ENCODE measurements around the gene CLCN4.

CLCN4 gene

GRCh38 chrX:10130354-10130753 lies 26.4 kb upstream of the CLCN4 start:
- no peak for DNase-seq (ENCODE audit: low spot score)

DNA sequence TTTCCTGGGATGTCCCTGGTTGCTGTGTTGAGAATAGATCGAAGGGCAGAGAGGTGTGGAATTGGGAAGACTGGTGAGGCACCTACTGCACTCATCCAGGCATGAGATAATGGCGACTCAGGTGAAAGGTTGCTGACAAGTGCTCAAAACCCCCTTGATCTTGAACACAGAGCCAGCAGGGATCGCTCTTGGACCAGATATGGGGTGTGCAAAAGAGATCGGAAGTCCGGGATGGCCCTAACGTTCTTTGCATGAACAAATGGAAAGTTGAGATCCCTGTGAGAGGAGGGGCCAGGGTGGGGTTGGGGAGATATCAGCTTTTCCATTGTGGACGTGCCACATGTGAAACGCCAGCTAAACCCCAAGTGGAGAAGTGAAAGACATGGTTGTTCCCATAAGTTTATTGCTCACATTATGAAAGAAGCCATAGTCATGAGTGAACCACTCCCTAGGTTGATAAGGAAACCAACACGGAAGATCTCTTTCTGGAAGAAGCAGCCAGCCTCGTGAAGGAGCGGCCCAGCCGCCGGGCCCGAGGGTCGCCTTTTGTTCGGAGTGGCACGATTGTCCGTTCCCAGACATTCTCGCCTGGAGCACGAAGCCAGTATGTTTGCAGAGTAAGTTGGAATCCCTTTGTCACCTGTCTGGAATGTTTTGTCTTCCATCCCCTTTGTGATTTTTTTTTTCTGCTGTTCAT lies 22.6 kb upstream of the CLCN4 start:
- DNase-seq (ENCODE audit: low spot score), result no peak

DNA sequence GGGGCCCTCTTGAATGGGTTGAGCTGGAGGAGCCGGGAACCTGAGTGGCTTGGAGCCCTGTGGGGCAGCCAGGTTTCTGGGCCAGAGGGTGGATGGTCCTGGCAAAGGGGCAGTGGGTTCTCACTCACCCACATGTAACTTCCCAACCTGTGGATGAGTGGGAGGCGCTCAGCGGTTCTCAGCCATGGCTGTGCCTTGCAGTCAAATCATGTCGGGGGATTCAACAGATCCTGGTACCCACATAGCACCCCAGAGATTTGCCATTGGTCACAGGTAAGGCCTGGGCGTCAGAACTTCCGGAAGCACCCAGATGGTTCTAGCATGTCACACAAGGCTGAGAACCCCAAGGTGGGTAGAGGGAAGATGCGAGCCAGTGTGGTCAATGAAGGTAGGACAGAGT lies 21.9 kb upstream of the CLCN4 start:
- DNase-seq (ENCODE audit: low spot score), result no peak

DNA sequence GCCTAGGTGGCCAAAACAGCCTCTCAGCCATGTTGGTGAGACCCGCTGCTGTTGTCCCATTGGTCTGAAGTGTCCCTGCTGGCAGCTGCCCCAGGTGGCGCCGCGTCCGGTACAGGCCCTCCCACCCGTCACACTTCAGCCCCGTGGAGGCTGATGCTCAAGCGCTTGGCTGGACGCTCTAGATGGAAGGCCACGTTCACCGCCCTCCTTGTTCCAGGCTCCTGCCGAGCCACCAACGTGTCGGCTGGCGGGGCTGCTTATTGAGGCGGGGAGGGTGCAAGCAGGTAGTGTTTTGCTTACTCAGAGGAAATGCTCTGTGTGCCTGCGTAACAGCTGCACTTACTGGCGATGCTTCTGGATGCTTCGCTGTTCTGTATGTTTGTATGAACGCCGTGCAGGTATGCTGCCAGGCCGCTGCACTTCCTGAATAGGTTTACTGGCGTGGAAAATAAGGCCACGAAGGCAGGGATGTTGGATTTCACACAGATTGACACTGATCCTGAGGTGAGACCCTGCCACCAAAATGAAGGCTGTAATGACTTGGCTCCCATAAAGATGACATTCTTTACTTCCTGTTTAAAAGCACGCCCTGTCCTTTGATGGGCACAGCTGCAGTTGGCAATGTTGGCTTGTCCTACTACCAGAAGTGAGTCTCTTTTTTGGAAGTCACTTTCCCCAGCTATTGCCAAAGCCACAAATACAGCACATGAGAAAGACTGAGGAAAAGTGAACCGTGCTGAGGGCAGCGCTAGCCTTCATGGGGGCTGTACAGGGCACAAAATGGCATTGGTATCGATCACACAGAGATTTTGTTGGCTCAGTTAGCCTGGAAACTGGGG lies 21.0 kb upstream of the CLCN4 start:
- DNase-seq (ENCODE audit: low spot score), result no peak

GRCh38 chrX:10138726-10139125 lies 18.0 kb upstream of the CLCN4 start:
- no peak for DNase-seq (ENCODE audit: low spot score)

DNA sequence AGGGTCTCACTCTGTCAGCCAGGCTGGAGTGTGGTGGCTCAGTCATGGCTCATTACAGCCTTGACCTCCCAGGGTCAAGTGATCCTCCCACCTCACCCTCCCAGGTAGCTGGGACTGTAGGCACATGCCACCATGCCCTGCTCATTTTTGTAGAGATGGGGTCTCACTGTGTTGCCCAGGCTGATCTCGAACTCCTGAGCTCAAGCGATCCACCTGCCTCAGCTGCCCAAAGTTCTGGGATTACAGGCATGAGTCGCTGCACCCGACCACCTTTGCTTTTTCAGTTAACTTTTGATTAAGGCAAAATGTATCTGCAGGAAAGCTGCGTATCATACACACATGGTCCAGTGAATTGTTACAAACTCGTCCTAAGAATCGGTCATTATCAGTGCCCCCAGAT lies 16.5 kb upstream of the CLCN4 start:
- DNase-seq (ENCODE audit: low spot score), result no peak

DNA sequence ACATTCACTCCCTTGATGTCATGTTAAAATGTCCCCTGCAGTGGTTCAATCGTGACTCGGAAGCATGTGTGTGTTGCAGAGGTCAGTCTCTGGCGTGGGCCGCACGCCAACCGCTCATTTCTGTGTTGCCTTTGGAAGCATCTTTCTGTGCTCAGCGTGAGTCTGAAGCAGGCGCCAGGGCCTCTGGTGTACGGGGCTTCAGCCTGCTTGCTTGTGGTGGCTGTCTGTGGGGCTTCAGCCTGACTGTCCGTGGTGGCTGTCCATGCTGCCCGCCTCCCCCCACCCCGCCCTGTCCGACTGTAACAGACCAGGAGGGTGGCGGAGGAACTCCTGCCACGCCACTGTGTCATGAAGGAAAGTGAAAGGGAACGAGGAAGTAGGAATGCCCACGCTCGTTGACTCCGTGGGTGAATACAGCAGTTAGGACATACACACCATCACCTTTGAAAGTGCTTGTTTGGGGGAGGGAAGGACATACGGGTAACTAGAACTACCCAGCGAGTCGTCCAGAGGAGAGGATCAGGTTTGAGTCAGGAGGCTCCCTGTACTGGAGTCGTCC lies 14.7 kb upstream of the CLCN4 start:
- DNase-seq (ENCODE audit: low spot score), result no peak

GRCh38 chrX:10143071-10143983 lies 13.4 kb upstream of the CLCN4 start:
- no peak for DNase-seq (ENCODE audit: low spot score)

GRCh38 chrX:10146346-10146745 lies 10.4 kb upstream of the CLCN4 start:
- DNase-seq (ENCODE audit: low spot score), result peak; percentile 56

- DNase-seq (ENCODE audit: low spot score), result no peak
These were observed 4.7 kb upstream of the CLCN4 start for GRCh38 chrX:10152086-10152485.

GRCh38 chrX:10155137-10155536 lies 1.6 kb upstream of the CLCN4 start:
- no peak for DNase-seq (ENCODE audit: low spot score)

- DNase-seq (ENCODE audit: low spot score), result no peak
These were observed 212 bp downstream of the CLCN4 start for GRCh38 chrX:10157032-10157341.

DNA sequence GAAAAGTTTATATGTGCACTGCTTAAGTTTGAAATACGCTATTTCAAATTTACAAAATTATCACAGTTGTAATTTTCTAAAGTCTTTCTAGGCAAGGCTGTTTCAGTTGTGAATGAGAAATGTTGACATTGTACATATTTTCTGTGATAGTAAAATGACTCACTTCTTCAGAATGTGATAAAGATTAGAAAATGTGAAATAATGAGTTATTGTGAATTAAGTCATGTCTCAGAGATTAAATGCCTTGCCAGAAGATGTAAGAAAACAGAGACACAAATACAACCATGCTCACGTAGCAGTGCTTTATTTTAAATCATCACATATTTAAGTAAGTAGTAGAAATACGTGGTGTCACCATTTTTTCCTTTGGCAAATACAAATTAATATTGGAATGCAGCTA lies 768 bp downstream of the CLCN4 start:
- DNase-seq (ENCODE audit: low spot score), result no peak

GRCh38 chrX:10158279-10159144 lies 1.7 kb downstream of the CLCN4 start:
- peak; percentile 47 for DNase-seq (ENCODE audit: low spot score)

- no peak for DNase-seq (ENCODE audit: low spot score)
These were observed 2.3 kb downstream of the CLCN4 start for GRCh38 chrX:10159145-10159468.

- no peak for DNase-seq (ENCODE audit: low spot score)
These were observed 3.4 kb downstream of the CLCN4 start for GRCh38 chrX:10160211-10160610.

DNA sequence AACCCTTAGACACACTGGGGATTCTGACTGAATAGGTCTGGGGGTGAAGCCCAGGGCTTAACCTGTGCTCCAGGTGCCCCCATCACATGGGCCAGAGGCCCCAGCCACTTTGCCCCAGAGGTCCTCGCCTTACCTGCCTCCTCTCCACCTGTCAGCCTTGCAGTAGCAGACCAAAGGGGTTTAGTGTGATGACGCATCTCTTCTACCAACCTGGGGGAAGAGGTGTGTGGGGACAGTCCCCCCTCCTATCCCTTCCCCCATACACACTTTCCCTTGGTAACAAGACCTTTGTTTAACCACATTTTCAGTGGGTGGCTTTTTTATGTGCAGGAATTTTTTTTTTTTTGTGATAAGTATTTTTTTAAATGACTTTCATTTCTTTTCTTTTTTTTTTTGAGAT lies 6.3 kb downstream of the CLCN4 start:
- DNase-seq (ENCODE audit: low spot score), result no peak

GRCh38 chrX:10164879-10165278 lies 8.1 kb downstream of the CLCN4 start:
- DNase-seq (ENCODE audit: low spot score), result no peak

GRCh38 chrX:10165580-10166247 lies 8.9 kb downstream of the CLCN4 start:
- DNase-seq (ENCODE audit: low spot score), result no peak

DNA sequence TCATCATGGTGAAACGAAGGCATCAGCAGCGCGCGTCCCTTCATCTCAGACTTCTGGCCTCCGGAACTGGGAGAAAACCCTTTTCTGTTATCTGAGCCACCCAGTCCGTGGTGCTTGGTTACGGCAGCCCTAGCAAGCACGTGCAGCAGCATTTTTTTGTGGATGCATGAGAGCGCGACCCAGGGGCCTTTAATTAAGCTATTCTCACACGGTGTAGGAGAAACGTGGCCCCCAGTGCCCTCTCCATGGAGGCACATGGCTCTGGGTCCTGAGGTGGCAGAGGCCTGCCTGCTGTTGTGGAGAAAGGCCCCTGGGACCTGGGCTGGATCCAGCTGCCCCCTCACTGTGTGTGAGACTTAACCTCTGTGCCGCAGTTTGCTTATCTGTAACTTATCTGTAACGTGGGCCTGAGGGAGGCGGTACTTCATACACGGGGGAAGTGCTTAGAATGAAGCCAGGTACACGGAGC lies 9.5 kb downstream of the CLCN4 start:
- no peak for DNase-seq (ENCODE audit: low spot score)

DNA sequence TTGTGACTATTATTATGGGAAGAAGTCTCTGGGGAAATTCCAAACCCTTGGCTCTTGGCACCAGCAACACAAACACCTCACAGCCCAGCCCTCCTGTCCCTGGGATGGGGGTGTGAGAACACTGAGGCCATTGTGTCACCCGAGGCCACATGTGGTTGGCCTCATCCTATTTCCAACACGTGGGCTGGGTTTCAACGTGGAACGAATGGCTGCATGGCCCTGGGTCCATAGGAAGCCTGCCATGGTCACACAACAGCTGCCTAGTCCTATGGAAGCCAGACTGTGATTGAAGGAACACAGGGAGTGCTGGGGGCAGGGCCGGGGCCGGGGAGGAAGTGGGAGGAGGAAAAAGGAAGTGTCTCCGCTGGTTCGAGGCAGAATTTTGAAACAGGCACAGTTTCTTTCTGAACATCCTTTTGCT lies 10.0 kb downstream of the CLCN4 start:
- DNase-seq (ENCODE audit: low spot score), result no peak

Data from AG20443 (cell line).